ENCODE data around the gene FGF14.

- no peak for TF ChIP-seq CTCF (IDR thresholded peaks at IDR 0.05)
- TF ChIP-seq POLR2A (IDR thresholded peaks at IDR 0.05), result no peak
These were observed 40.7 kb downstream of the FGF14 start for GRCh38 chr13:102361113-102361512.
